Measurements from ENCODE around the gene ST6GALNAC3. TPM values are rescaled to one million over a fixed set of nuclear protein-coding genes. Genes with fewer than 3 reads are reported as not detected.

ST6GALNAC3 gene
- total RNA-seq, 1 donor from 2014 or later = 46.8 TPM

GRCh38 chr1:76141929-76142328 lies 67.4 kb downstream of the ST6GALNAC3 start:
- TF ChIP-seq CTCF (IDR thresholded peaks at IDR 0.05; ENCODE audit: unreplicated experiment) = no peak
- DNase-seq (ENCODE audit: low spot score) = no peak
- Mint-ChIP-seq H3K9me3 (ENCODE audit: unreplicated experiment) (no peaks in the 10 kb centered on the region), H3K27ac (ENCODE audit: unreplicated experiment) (no peak overlapping the region), H3K4me1 (ENCODE audit: unreplicated experiment) (peaks cover 21% of the 10 kb centered on the region), H3K4me3 (ENCODE audit: unreplicated experiment) (no peak overlapping the region), H3K36me3 (ENCODE audit: low read depth, unreplicated experiment) (no peaks in the 10 kb centered on the region), H3K27me3 (ENCODE audit: unreplicated experiment) (no peaks in the 10 kb centered on the region)

- no peak for DNase-seq (ENCODE audit: low spot score)
- no peaks in the 10 kb centered on the region for H3K27me3 Mint-ChIP-seq (ENCODE audit: unreplicated experiment)
- H3K9me3 Mint-ChIP-seq (ENCODE audit: unreplicated experiment) = no peaks in the 10 kb centered on the region
- H3K4me1 Mint-ChIP-seq (ENCODE audit: unreplicated experiment) = peaks cover 18% of the 10 kb centered on the region
- H3K36me3 Mint-ChIP-seq (ENCODE audit: low read depth, unreplicated experiment) = peaks cover 4% of the 10 kb centered on the region
- no peak overlapping the region for H3K27ac Mint-ChIP-seq (ENCODE audit: unreplicated experiment)
- no peak for TF ChIP-seq CTCF (IDR thresholded peaks at IDR 0.05; ENCODE audit: unreplicated experiment)
- no peak overlapping the region for H3K4me3 Mint-ChIP-seq (ENCODE audit: unreplicated experiment)
Measured at GRCh38 chr1:76142771-76143540, 68.4 kb downstream of the ST6GALNAC3 start.

GRCh38 chr1:76144247-76144646 lies 69.7 kb downstream of the ST6GALNAC3 start:
- no peak overlapping the region for H3K4me3 Mint-ChIP-seq (ENCODE audit: unreplicated experiment)
- no peaks in the 10 kb centered on the region for H3K27me3 Mint-ChIP-seq (ENCODE audit: unreplicated experiment)
- no peaks in the 10 kb centered on the region for H3K9me3 Mint-ChIP-seq (ENCODE audit: unreplicated experiment)
- no peak for TF ChIP-seq CTCF (IDR thresholded peaks at IDR 0.05; ENCODE audit: unreplicated experiment)
- H3K4me1 Mint-ChIP-seq (ENCODE audit: unreplicated experiment) = peaks cover 14% of the 10 kb centered on the region
- DNase-seq (ENCODE audit: low spot score) = no peak
- no peak overlapping the region for H3K27ac Mint-ChIP-seq (ENCODE audit: unreplicated experiment)
- H3K36me3 Mint-ChIP-seq (ENCODE audit: low read depth, unreplicated experiment) = peaks cover 4% of the 10 kb centered on the region

DNA sequence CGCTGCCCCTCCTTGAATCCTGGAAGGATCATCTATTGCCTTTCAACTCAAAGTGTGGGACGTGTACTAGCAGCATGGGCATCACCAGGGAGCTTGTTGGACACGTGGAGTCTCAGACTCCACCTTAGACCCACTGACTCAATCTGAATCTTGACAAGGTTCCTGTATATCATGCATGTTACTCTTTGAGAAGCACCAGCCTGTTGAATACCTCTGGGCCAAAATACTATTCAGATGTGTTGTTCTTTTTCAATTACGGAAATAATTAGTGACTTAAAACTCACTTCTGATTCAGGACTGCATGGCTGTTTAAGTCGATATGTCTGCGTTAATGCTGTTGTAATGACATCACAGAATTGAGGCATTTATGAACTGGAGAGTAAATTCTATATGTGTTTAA lies 70.8 kb downstream of the ST6GALNAC3 start:
- H3K27ac Mint-ChIP-seq (ENCODE audit: unreplicated experiment) = no peak overlapping the region

More for the DNA sequence above, 70.8 kb downstream of the ST6GALNAC3 start:
- H3K9me3 Mint-ChIP-seq (ENCODE audit: unreplicated experiment) = no peaks in the 10 kb centered on the region
- DNase-seq (ENCODE audit: low spot score) = no peak
- H3K4me3 Mint-ChIP-seq (ENCODE audit: unreplicated experiment) = no peak overlapping the region
- no peak for TF ChIP-seq CTCF (IDR thresholded peaks at IDR 0.05; ENCODE audit: unreplicated experiment)
- peaks cover 18% of the 10 kb centered on the region for H3K4me1 Mint-ChIP-seq (ENCODE audit: unreplicated experiment)
- peaks cover 4% of the 10 kb centered on the region for H3K36me3 Mint-ChIP-seq (ENCODE audit: low read depth, unreplicated experiment)
- no peaks in the 10 kb centered on the region for H3K27me3 Mint-ChIP-seq (ENCODE audit: unreplicated experiment)
